Measurements from ENCODE around the gene LRP8.
"Not testable (repeated sequence)": the region's sequence is repeated elsewhere in the genome, so short reads cannot be mapped to it uniquely, and the experiment has no call there.

Gene LRP8

GRCh38 chr1:53210352-53210751 is 117.5 kb downstream of the LRP8 start:
- no peak for DNase-seq (ENCODE audit: low spot score)

DNA sequence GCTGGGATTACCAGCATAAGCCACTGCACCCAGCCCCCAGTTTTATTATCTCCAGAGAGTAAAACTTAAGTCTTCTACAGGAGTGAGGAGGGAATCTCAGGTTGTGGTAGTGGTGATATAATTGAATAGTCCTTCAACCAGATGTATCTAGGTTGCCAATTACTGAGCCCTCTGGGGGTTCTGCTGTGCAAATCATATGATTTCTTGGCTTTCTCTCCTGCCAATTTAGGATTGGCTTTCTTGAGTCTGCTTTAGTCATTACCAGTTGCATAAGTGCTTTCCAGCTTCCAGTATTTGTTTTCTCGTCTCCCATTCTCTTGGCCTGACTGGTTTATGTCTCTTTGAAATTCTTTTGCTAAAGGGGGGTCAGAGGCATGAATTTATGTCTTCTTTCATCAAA is 120.1 kb downstream of the LRP8 start:
- DNase-seq (ENCODE audit: low spot score), result no peak

- DNase-seq (ENCODE audit: low spot score), result no peak
Observed at GRCh38 chr1:53206735-53207379, 121.0 kb downstream of the LRP8 start.

GRCh38 chr1:53206083-53206685 is 121.7 kb downstream of the LRP8 start:
- DNase-seq (ENCODE audit: low spot score), result not testable (repeated sequence)

DNA sequence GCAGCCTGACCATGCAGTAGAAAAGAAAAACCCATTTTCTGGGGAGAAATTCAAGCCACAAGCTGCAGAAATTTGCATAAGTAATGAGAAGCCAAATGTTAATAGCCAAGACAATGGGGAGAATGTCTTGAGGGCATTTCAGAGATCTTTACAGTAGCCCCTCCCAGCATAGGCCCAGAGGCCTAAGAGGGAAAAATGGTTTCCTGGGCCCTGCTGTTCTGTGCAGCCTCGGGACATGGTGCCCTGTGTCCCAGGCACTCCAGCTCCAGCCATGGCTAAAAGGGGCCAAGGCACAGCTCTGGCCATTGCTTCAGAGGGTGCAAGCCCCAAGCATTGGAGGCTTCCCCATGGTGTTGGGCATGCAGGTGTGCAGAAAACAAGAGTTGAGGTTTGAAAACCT is 122.4 kb downstream of the LRP8 start:
- DNase-seq (ENCODE audit: low spot score), result not testable (repeated sequence)

- DNase-seq (ENCODE audit: low spot score), result no peak
Observed at GRCh38 chr1:53203466-53203865, 124.4 kb downstream of the LRP8 start.

- DNase-seq (ENCODE audit: low spot score), result no peak
Observed at GRCh38 chr1:53198241-53198651, 129.6 kb downstream of the LRP8 start.

- DNase-seq (ENCODE audit: low spot score), result no peak
Observed at GRCh38 chr1:53197291-53198200, 130.3 kb downstream of the LRP8 start.

DNA sequence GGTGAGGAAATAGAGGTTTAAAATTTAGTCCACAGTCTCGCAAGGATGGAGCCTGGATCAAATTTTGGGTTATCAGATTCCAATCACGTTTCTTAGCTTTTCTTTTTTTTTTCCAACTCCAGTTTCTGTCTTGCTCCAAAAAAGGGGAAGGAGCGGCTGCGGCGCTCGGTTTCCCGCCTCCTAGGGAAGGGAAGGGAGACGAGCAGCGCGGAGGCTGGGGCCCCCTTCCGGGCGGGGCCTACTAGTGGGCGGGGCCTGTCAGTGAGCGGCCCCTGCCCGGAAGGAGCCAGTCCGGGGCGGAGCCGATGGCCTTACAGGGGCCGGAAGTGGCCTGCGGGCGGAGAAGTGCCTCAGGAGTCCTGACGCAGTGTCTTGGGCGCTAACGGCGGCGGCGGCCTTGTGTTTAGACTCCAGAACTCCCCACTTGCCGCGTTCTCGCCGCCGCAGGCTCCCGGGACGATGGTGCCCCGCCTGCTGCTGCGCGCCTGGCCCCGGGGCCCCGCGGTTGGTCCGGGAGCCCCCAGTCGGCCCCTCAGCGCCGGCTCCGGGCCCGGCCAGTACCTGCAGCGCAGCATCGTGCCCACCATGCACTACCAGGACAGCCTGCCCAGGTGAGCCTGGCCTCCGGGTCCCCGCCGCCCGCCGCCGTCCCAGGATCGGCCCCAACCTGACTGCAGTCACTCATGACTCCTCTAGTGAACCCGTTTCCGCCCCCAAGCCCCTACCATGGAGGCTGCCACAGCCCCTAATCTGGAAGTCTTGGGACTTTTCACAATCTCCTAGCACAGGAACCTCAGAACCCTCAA is 131.2 kb downstream of the LRP8 start, which contains the start of gene CPT2:
Gene CPT2, plus strand, starts transcription at position 340 of the 806 bp plus-strand sequence. Its CDS starts 120 bp downstream, at position 460.
- DNase-seq (ENCODE audit: low spot score), result peak; percentile 96

- DNase-seq (ENCODE audit: low spot score), result no peak
Observed at GRCh38 chr1:53196017-53196484, 131.8 kb downstream of the LRP8 start.

DNA sequence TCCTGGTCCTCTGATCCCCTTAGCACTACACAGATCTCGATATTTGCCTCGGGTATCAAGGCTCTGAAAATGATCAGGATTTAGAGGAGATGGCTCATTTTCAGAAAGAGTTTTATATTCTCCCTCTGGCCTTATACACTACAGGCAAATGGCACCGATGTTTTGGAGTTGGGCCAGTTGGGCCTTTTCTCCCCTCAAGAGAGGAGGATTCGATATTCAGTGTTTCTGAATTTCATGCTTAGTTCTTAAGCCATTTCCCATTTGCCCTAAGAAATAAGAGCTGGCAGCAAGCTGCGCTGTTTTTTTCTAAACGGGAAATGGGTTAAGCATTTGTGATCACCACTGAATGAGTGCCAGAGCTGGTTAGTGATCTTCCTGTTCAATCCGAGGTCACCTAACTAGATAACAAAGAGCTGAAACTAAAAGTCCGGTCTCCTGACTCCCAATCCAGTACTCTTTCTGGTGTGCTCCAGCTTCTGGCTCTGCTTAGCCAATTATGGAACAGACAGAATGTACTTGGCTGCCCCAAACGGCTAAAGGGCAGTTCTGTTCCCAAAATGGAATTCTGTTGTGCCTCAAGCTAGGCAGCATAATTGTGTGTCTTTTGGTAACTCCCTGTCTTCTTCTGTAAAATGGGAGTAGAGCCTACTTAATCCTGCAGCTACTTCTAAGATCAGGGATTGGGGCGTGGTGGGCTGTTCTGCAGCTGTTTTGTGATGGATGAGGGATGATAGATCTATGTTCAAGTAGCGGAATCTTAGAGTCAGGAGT is 132.4 kb downstream of the LRP8 start:
- no peak for DNase-seq (ENCODE audit: low spot score)

Measured in Ammon's horn (tissue), 1 donor.